ENCODE data around the gene DDX18. TPM values are rescaled to one million over a fixed set of nuclear protein-coding genes. Genes with fewer than 3 reads are reported as not detected.

DDX18 gene
- total RNA-seq, 2 donors from 2014 or later = 115 to 146 TPM

GRCh38 chr2:117879003-117879402 is 64.5 kb downstream of the DDX18 start:
- no peak overlapping the region for H3K27ac Mint-ChIP-seq
- H3K27me3 Mint-ChIP-seq = peaks cover 19% of the 10 kb centered on the region
- DNase-seq = no peak
- H3K4me1 Mint-ChIP-seq = no peaks in the 10 kb centered on the region
- no peaks in the 10 kb centered on the region for H3K9me3 ChIP-seq (ENCODE audit: control insufficient read depth, low read length, poor library complexity, severe bottlenecking)
- no peak for ATAC-seq
- no peak overlapping the region for H3K4me3 Mint-ChIP-seq
- peaks cover 2% of the 10 kb centered on the region for H3K36me3 Mint-ChIP-seq (ENCODE audit: low read depth)

Other genes starting within 250 kb of the DDX18 start
- 10 to 100 TPM; 51.6 to 58.2 TPM for gene CCDC93, start 199.4 kb downstream of the DDX18 start, total RNA-seq